ENCODE measurements around the gene ADPRHL1. TPM values are rescaled to one million over a fixed set of nuclear protein-coding genes. Genes with fewer than 3 reads are reported as not detected.

ADPRHL1 gene
- total RNA-seq, 1 experiment from 2014 or later = 1.5 TPM

GRCh38 chr13:113498905-113499304 lies 45.6 kb upstream of the ADPRHL1 start:
- ATAC-seq (no peak), DNase-seq (ENCODE audit: low spot score) (no peak)
- Mint-ChIP-seq H3K36me3 (peaks cover 60% of the 10 kb centered on the region), H3K4me3 (no peak overlapping the region), H3K27ac (no peak overlapping the region), H3K27me3 (ENCODE audit: low read depth) (no peaks in the 10 kb centered on the region), H3K9me3 (no peaks in the 10 kb centered on the region), H3K4me1 (peaks cover 22% of the 10 kb centered on the region)
- no peak for TF ChIP-seq ATF2 (CRISPR knock-in tag; IDR thresholded peaks at IDR 0.05; ENCODE audit: borderline replicate concordance, low read depth)
- no peak for TF ChIP-seq ARID4B (CRISPR knock-in tag; IDR thresholded peaks at IDR 0.05; ENCODE audit: borderline replicate concordance)
- TF ChIP-seq CREM (CRISPR knock-in tag; IDR thresholded peaks at IDR 0.05) = no peak
- TF ChIP-seq ZNF425 (CRISPR knock-in tag; conservative IDR thresholded peaks at IDR 0.05) = no peak
- no peak for TF ChIP-seq CDX4 (CRISPR knock-in tag; IDR thresholded peaks at IDR 0.05; ENCODE audit: borderline replicate concordance)
- no peak for TF ChIP-seq HMGXB4 (CRISPR knock-in tag; IDR thresholded peaks at IDR 0.05)
- no peak for TF ChIP-seq USF2 (CRISPR knock-in tag; IDR thresholded peaks at IDR 0.05)
- no peak for TF ChIP-seq NR3C1 (CRISPR knock-in tag; conservative IDR thresholded peaks at IDR 0.05; ENCODE audit: low read depth)
- TF ChIP-seq ESRRA (CRISPR knock-in tag; IDR thresholded peaks at IDR 0.05; ENCODE audit: borderline replicate concordance) = no peak
- TF ChIP-seq FOXP1 (CRISPR knock-in tag; IDR thresholded peaks at IDR 0.05; ENCODE audit: borderline replicate concordance) = no peak
- TF ChIP-seq MLX (CRISPR knock-in tag; IDR thresholded peaks at IDR 0.05) = no peak
- ChIA-PET POLR2A (no interaction called here), CTCF (interaction anchor here (3.7 kb wide), 1 partner anchor 63 kb away, joined by 16 read pairs; no protein-coding TSS in a partner anchor)

- CTCF ChIA-PET = interaction anchor here (0.6 to 3.7 kb wide), 5 partner anchors 8 to 65 kb away, joined by 3 to 16 read pairs (median 3); no protein-coding TSS in a partner anchor
- ATAC-seq (no peak), DNase-seq (ENCODE audit: low spot score) (no peak)
- H3K27me3 Mint-ChIP-seq (ENCODE audit: low read depth) = no peaks in the 10 kb centered on the region
- H3K27ac Mint-ChIP-seq = no peak overlapping the region
- no peak overlapping the region for H3K4me3 Mint-ChIP-seq
- no peaks in the 10 kb centered on the region for H3K9me3 Mint-ChIP-seq
- POLR2A ChIA-PET = no interaction called here
- H3K36me3 Mint-ChIP-seq = peaks cover 53% of the 10 kb centered on the region
- peaks cover 39% of the 10 kb centered on the region for H3K4me1 Mint-ChIP-seq
- TF ChIP-seq GTF2I (CRISPR knock-in tag; conservative IDR thresholded peaks at IDR 0.05) (no peak), ZNF281 (CRISPR knock-in tag; IDR thresholded peaks at IDR 0.05) (no peak), ZNF232 (CRISPR knock-in tag; IDR thresholded peaks at IDR 0.05) (no peak), MAX (CRISPR knock-in tag; IDR thresholded peaks at IDR 0.05) (no peak)
These were observed 43.9 kb upstream of the ADPRHL1 start for GRCh38 chr13:113497217-113497616.
